NCI-H446 treated with DMSO at 0.1 percent for 48 hours (cell line): Measurements from ENCODE around the gene CCNG2.

Source experiments
- DNase-seq: peaks from one replicate; lab custom pipeline; 2025; lab: John Stamatoyannopoulos, UW

Gene CCNG2

DNA sequence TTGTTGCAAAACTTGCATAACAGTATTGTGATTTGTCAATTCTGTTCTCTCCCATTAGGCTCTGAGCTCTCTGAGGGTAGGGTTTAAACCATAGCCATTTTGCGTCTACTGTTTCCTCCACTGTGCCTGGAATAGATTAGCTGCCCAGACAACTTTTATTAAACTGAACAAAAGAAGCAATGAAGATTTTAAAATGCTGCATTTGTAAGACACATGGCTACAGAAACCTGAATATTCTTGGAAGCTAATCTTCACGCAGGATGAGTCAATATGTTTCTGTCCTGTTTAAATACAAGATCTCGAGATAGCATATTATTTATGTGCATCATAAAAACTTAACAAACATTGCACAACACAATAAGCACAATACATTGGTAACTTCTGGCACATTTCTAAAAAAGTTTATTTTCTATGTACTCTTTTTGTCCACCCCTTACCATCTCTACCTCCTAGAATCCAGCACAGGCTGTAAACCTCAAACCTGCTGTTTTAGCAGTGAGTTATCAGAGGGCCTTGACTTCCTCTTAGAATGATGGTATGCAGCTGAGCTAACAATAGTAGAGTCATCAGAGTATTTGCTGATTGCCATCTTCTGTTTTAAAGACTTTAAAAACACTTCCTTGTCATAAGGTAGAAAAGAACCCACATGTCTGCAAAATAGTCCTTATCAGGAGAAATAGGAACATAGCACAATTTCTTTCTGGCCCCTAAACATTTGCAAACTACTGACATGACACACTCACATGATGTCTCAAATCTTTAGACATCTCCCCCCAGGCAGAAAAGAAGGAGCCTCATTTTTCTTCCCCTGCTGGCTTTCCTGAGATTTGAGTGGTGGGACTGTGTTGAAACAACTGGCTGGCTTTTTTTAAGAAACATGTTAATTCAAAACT, 10.6 kb upstream of the CCNG2 start:
- DNase-seq: no peak

DNA sequence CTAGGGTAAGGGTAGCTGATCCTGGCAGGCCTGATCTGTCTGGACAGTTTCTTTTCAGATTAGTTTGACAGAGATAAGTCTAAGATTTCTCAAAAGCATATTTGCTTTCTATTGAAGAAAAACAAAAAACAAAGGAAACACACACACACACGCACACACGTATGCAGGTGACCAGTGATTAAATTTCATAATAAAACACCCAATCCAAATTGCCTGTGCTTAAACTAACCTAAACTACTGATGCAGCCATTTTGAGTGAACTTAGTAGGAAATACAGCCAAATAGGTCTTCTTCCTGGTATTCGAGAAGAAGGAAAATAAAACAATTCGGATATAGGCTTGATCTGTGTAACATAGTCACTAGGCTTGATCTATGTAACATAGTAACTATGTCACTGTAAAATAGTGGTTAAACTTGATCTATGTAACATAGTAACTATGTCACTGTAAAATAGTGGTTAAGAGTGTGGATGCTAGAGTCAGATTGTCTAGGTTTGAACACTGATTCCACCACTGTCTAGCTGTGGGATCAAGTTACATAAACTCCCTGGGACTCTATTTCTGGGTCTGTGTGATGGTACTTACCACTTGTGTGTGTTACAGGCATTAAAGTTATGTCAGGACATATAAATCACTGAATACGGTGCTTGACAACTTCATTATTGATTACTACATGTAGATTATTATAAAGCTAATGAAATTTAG, 9.8 kb upstream of the CCNG2 start:
- no peak for DNase-seq

- no peak for DNase-seq
These were observed 8.9 kb upstream of the CCNG2 start for GRCh38 chr4:77148078-77148477.

DNA sequence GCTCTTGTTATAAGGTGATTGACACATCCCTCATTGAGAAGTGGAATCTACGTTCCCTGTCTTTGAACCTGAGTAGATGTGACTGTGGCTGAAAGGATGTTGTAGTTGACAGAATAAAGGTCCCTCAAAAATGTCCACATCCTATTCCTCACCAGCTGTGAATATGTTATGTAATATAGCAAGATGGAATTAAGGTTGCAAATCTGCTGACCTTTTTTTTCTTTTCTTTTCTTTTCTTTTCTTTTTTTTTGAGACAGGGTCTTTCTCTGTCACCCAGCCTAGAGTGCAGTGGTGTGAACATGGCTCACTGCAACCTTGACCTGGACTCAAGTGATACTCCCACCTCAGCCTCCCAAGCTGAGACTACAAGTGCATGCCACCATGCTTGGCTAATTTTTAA, 7.2 kb upstream of the CCNG2 start:
- no peak for DNase-seq

DNA sequence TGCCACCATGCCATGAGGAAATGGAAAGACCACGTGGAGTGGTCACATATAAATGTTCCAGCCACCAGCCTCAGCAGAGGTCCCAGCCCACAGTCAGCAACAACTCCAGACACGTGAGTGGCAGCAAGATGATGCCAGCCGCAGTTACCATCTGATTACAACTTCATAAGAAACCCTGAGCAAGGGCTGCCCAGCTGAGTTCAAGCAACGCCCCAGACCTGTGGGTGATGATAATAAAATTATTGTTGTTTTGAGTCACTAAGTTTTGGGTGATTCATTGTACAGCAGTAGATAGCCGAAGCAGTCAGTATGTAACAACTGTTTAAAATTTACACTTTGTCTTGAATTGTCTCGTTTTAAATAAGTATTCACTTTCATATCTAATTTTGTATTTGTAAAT, 5.8 kb upstream of the CCNG2 start:
- DNase-seq: no peak

GRCh38 chr4:77152421-77152820, 4.6 kb upstream of the CCNG2 start:
- no peak for DNase-seq

DNA sequence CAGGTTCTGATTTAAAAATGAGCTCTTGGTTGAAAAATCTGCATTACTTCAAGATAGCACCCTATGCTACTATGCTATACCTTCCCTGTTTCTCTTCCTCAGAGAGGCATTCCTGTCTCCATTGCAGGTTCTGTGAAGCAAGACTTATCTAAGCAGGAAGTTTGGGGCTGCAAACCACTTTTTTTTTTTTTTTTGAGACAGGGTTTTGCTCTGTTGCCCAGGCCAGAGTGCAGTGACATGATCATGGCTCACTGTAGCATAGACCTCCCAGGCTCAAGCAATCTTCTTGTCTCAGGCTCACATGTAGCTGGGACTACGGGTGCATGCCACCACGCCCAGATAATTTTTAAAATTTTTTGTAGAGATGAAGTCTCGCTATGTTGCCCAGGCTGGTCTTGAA, 4.0 kb upstream of the CCNG2 start:
- DNase-seq: no peak

DNA sequence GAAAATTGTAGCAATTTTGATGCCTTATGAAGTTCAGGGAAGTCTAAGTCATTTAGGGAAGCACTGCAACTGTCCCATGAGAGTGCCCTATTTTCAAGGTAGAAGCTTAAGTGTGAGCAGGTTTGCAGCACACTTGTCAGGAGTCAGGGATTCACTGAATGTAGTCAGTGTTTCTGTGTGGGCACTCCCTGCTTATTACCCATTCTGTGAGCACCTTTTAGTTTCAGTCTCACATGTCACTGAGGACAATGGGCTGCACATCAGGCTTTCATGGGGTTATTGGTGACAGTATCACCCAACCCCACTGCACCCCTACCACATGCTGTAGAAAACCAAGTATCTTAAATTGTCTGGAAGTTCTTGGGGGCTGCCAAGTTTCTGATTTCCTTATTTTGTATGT, 2.9 kb upstream of the CCNG2 start:
- no peak for DNase-seq

DNA sequence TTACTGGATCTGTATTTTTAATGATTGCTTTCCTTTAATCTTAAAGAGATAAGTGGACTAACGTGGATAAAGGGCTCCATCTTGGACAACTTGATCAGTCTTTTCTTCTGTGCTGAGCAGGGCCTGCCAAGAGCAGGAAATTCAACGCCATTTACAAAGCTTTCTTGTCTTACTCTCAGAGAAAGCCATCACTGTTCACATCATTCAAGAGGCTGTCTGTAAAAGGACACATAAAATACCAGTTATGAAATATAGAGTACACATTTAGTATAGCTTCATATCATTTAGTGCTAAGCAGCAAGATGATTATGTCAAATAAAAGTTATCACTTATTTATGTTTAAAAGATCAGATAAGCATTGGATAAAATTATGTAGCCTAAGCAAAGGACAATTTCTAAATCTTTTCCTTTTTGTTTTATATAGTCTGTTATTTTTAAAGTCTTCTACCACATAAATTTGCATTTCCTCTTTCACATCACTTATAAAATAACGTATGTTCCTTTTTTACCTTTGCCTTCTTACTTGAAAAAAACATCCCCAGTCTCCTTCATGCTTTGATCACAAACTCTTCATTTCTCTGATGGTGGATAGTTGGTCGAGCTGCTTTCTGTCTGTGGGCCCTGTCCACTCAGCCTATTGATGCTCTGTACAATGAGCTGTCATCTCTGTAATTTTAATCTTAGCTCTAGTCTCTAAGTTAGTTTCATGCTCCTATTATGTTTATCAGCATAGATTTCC, 2.1 kb upstream of the CCNG2 start:
- DNase-seq: no peak

DNA sequence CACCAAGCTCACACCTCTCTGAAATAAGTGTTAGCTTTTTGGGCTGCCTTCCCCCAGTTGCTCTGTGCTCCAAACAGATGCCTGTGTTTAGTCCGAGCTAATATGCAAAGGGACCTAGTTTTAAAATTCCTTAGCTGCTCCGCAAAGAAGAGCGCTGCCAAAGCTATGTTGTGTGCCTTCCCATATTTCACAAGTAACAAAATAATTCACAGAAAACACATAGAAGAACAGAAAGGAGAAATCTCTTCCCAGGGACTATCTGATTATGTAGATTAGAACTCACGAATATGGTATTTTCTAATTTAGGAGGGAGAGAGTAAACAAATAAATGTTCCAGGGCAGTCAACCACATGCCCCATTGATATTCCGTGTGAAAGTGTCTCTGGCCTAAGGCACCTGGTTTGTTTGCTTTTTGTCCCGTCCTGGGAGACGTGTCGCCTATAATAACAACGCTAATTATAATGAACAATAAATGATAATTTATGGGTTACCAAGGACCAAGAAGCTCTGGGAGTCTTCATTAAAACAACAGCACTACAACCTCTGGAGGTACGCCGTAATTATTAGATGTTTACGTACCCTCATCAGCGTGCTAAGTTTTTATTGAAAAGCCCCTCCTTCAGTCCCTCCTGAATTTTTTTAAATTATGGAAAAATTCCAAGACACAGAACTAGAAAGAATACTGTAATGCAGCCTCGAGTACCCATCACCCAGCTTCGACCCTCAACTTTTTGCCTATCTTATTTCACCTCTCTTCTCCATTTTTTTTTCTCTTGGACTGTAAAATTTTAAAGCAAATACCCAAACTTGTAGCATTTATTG, 1.2 kb upstream of the CCNG2 start:
- DNase-seq: no peak

- peak; percentile 98 for DNase-seq
These were observed 485 bp upstream of the CCNG2 start for GRCh38 chr4:77156533-77156911.

DNA sequence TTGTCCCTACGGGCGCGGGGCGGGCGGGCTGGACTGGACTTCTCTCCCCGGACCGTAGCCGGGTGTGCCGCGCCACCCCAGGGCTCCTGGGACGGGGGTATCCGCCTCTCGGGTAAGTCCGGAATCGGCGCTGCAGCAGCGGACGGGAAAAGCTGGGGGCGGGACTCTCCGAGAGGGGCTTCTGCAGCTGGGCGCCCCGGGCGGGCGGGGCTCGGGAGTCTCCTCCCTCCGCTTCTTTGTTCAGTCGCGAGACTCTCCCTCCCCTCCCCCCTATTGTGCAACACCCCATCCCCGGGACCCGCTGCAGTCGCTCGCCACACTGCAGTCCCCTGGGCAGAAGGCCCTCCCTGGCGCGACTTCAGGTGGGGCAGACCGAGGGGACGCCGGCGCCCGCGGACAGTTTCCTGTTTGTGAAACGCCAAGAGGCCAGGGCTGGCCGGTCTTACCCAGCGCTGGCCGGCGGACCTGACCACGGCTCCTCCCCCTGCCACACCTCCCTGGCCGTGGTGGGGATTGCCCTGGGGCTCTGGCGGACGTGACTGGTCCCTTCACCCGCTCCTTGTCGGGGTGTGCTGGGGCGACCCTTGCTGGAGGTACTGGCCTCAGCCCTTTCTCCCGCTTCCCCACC, 966 bp downstream of the CCNG2 start:
- peak; percentile 33 for DNase-seq

- no peak for DNase-seq
These were observed 1.5 kb downstream of the CCNG2 start for GRCh38 chr4:77158487-77158861.

DNA sequence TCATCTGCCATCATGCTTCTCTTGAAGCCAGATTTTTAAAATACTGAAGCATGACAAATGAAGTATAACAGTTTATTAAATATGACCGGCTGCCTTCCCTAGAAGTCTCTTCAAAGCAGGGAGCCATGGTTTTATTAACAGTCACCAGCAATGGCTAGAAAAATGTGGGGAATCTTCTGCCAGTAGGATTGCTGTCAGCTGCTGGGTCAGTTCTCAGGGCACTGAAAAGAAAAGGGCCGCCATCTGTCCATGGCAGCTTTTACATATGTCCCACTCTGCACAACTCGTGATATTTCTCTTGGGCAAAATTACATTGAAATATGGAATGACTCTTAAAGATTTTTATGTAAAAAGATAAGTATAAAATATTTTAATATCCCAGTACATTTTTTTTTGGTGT, 2.8 kb downstream of the CCNG2 start:
- DNase-seq: peak; percentile 3

DNA sequence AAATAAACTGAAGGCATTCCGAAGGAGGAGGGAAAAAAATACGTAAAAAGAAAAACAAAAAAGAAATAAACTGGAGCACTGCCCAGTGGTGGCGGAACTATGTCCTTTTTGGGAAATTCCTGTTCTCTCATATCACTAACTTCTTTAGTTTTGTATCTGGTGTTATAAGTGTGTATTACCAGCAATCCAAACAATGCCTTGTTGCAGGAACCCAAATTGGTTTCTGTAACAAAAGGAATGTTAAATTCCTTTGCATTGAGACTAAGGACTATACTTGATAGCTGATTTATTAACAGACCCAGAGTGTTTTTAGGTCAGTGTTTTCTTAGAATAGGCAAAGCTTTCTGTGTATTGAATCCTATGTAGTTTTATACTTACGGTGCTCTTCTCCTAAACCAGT, 6.6 kb downstream of the CCNG2 start:
- no peak for DNase-seq

- no peak for DNase-seq
These were observed 10.2 kb downstream of the CCNG2 start for GRCh38 chr4:77167173-77167572.

GRCh38 chr4:77167866-77168265, 10.9 kb downstream of the CCNG2 start:
- DNase-seq: no peak

- DNase-seq: no peak
These were observed 12.5 kb downstream of the CCNG2 start for GRCh38 chr4:77169481-77169880.

GRCh38 chr4:77170926-77171325, 13.9 kb downstream of the CCNG2 start:
- no peak for DNase-seq

DNA sequence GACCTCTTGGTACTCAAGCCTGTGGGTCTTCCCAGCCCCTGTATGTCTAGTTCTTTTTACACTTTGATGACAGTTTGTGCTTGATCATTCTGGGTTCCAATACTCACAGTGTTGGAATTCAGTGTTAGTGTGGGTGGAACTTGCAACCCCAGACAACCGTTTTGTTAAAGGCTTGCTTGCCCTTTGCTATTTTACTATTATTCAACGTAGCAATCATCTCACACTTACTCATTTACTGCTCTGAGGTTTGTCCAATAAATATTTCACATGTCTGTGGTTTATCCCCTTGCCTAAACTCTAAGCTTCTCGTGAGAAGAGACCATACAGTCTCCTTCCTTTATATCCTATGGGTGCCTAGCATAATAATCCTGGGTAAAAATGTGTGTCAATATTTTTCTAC, 15.3 kb downstream of the CCNG2 start:
- no peak for DNase-seq

DNA sequence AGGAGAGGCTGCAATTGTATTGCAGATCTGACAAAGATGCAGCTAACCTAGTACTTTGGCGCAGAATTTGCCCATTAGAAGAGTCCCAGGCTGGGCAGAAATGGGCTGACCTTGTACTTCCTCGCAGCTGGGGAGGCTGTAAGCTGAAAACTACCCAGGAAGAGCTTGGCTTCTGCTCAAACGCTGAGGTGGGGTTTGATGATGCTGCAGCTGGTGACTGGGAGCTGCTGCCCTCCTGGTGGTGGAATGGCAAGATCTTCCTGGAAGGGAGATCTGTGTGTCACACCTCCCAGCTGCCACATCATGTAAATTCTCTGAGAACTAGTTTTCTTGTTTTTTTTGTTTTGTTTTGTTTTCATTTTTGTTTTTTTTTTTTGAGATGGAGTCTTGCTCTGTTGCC, 17.4 kb downstream of the CCNG2 start:
- DNase-seq: no peak

GRCh38 chr4:77175201-77175611, 18.2 kb downstream of the CCNG2 start:
- no peak for DNase-seq
